Lower leg skin (tissue), 3 donors: ENCODE data around the gene TRPM3.
"Not testable (repeated sequence)": the region's sequence is repeated elsewhere in the genome, so short reads cannot be mapped to it uniquely, and the experiment has no call there.

Source experiments
- POLR2A ChIP-seq, 2 donors: fragments of 450-650 bp; IDR thresholded peaks; one replicate each; pipeline ENCODE4 v1.6.1; 2016 to 2017; ENCODE audit warnings: antibody characterized with exemption in 2 of 2, mild to moderate bottlenecking in 1 of 2, moderate library complexity in 1 of 2
- TF ChIP-seq, protein P1 (sequence below), 3 donors: fragments of 450-650 bp; IDR thresholded peaks; one replicate each; pipeline ENCODE4 v1.5.1; 2016; ENCODE audit warnings: antibody characterized with exemption in 3 of 3, mild to moderate bottlenecking in 3 of 3, moderate library complexity in 2 of 3

DNA sequence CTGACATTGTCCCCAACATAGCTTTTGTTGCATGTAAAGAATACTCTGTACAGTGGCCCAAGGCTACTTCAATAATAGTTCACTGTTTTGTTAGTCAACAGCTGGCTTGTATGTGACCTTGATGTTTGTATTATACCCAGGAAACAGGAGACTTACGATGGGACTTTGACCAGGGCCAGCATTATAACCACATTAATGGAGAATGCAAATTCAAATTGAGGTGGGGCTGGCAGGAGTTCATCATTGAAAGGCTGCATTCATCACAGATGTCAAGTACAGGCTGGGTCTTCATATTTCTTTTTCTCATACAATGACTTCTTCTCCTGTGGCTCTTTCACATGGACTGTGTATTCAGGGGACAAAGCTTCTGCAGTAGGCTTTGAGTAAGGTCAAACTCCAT, 414.6 kb downstream of the TRPM3 start:
- TF ChIP-seq, protein P1, sequence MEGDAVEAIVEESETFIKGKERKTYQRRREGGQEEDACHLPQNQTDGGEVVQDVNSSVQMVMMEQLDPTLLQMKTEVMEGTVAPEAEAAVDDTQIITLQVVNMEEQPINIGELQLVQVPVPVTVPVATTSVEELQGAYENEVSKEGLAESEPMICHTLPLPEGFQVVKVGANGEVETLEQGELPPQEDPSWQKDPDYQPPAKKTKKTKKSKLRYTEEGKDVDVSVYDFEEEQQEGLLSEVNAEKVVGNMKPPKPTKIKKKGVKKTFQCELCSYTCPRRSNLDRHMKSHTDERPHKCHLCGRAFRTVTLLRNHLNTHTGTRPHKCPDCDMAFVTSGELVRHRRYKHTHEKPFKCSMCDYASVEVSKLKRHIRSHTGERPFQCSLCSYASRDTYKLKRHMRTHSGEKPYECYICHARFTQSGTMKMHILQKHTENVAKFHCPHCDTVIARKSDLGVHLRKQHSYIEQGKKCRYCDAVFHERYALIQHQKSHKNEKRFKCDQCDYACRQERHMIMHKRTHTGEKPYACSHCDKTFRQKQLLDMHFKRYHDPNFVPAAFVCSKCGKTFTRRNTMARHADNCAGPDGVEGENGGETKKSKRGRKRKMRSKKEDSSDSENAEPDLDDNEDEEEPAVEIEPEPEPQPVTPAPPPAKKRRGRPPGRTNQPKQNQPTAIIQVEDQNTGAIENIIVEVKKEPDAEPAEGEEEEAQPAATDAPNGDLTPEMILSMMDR (IDR thresholded peaks at IDR 0.05): not testable (repeated sequence)
- not testable (repeated sequence) for TF ChIP-seq POLR2A (IDR thresholded peaks at IDR 0.05)
